ENCODE results near the gene EPHA4.
A peak's percentile ranks its signal among the peaks of the same experiment; 100 is the strongest.

EPHA4 gene

DNA sequence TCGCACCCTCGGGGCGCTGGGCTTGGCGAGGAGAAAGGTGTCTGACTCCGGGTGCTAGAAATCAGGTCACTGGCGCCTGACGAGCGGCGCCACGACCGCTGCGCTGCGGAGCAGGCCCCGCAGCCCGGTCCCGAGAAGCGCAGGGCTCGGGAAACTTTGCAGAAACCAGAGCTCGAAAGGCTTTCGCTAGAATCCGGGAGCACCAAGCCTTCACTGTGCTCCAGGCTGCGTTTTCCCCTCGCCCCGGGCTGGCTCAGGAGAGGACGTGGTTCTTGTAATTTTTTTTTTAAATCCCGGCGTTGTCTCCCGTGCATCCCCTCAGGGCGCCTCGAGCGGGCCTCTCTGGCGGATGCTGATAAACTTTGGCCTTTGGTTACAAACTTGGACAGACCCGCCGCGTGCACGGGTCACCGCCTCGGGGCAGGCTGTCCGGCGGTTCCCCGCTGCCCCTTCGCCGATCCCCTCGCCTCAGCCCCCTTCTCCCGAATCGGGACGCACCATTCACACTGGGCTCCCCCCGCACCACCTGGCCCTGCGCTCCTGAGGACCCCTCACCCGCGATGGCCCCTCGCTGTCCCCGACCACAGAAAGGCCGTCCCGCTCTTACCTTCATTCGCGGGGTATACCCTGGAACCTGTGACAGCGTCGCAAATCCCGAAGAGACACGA lies 419 bp downstream of the EPHA4 start:
- DNase-seq (ENCODE audit: low read depth): peak; percentile 56

DNA sequence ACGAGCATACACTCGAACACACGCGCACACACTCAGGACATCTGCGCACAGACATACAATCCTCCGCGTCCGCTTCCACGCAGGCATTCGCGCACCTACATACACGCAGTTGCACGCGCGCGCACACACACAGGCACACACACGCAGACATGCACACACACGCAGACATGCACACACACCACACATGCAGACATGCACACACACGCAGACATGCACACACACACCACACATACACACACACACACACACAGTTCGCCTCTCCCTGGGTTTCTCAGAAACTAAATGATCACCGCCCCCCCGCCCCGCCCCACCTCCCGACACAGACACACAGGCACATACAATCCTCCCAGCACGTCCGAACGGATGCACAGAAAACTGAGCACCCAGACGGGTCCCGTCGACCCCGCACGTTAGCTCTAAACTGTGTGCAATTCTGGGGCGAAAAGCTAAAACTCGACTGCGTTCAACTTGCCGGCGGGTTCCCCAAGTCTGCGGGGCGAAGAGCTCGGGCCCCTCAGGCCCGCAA lies 1.0 kb downstream of the EPHA4 start:
- peak; percentile 28 for DNase-seq (ENCODE audit: low read depth)

DNA sequence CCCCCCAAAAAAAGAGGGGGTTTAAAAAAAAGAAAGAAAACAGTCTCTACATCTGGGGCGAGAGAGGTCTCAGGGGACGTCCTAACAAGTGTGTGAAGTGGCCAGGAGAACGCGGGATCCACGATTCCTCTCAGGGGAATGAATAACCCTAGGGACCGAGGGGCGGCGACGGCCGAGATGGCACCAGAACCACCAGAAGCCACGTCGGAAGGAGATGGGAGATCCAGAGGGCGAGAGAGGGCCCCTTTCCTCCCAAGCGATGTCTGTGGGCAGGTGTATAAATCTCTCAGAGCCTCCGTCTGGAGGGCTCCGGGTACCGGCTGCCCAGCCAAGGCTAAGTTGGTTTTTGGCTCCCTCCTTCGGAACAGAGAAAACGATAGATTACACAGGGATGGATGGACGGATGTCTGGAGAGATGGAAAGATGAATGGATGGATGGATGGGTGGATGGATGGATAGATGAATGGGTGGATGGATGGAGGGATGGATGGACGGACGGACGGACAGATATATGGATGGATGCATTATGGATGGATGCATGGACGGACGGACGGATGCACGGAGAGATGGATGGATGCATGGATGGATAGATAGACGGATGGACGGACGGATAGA lies 1.7 kb downstream of the EPHA4 start:
- DNase-seq (ENCODE audit: low read depth): peak; percentile 39

DNA sequence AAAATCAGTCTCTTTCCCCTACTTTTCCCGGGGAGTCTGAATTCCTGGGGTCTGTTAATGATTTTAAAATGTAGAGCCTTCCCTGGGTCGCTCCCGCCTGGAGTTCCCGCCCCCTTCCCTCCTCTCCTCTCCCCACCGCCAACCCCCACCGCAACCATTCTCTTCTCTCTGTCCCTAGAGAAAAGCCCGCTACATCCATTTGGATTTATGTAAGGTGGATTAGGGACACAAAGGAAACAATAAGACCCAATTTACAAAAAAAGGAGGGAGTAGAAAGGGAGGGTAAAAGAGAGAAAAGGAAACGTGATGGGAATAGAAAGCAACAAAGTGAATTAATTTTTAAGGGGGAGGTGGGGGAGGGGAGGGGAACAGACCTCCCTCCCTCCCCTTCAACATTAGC lies 2.2 kb downstream of the EPHA4 start:
- DNase-seq (ENCODE audit: low read depth): no peak

DNA sequence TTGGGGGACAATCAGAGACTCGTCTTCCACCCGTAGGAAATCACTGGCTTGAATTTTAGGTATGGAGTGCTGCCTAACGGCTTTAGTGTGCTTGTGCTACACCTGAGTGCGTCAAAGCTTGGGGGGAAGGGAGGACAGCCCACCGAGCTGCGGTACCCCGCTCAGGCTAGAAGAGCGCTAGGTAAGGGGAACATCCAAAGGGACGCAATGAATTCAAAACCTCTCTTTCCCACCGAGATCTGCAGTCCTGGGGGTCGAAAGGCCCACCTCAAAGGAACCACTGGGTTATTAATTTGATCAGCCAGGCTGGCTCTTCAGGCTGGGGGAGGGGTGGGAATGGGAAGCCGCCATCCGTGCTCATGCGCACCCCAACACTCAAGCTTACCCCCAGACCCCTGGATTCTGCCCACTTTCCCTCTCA lies 2.7 kb downstream of the EPHA4 start:
- DNase-seq (ENCODE audit: low read depth): no peak

DNA sequence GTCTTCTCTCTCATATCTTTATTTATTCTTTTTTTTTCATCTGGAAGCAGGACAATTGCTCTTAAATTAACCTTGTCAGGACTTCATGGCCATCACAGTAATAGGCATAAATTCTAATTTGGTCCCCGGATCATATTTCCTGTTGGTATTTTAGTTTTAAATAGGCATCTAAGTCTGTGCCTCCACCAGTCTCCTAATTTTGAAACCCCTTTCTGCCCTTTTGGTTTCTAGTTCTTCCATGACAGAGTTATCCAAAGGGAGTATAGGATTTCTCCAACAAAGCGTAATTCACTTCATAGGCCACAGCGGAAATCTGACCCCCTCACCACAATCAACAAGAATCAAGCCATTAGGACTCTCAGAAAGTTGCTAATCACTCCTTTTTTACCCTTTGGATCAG lies 3.8 kb downstream of the EPHA4 start:
- no peak for DNase-seq (ENCODE audit: low read depth)

DNA sequence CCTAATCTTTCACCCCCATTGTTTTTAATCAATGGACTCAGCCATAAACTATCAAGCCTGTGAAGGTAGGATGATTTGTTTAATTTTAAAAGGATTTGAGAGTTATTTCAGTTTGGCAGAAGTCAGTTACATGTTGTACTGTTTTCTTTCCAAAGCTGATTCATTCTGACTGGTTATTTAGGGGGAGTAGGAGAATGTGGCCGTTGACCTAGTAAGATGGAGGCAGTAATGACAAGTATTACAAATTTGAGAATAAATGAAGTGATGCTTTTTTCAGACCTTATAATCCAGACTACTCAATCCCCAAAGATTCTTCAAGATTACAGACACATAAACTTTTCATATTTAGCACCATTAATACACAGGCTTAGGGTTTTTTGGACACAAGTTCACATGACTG lies 4.3 kb downstream of the EPHA4 start:
- no peak for DNase-seq (ENCODE audit: low read depth)

DNA sequence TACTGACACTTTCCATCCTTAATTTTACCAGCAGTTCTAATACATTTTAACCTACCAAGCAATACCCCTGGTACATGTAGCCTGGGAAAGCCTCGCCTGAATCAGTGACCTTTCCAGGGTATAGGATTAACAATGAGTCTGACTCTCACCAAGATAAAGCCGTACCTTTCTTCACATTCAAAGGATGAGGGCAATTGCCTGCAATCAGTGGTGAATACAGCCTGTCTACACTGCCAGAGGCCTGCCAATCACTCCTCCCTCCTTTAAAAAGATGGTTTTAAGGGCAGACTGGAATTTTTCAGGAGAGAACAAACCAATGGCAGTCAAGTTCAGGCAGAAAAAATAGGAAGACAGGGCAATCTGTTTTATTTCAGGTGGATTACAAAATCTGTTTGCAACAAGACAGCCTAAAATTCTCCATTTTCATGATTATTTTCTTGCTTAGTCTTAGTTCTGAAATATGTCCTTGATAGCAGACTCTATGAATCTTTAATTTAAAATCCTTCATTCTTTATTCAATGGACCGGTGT lies 4.8 kb downstream of the EPHA4 start:
- no peak for DNase-seq (ENCODE audit: low read depth)

DNA sequence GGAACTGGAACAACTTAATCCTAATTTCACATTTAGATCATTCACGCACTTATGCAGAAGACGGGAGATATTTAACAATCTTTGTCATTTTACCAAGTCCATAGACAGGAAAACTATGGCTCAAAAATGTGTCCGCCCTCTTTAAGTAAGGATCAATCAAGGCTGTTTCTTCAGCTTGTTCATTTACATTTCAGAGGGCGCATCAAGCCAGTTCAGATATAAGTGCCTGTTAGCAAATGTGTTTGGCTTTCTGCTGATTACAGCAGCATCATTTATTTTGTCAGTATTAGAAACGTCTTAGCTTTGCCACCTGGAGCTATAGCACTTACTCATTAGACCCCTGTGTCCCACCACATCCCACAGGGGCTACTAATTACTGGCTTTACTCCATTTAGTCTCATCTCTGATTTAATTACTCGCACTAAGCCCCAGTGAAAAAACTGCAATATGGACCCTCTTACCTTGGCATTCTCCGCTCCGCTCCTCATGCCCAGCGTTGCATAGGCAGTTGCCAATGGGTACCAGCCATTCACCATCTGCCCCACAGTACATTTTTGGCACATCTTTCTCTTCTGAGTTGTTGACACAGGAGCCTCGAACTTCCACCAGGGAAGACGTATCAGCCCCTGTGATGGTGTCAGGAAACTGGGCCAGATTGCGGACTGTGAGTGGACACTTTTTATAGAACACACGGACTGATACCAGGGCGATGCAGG lies 8.7 kb downstream of the EPHA4 start:
- no peak for DNase-seq (ENCODE audit: low read depth)

DNA sequence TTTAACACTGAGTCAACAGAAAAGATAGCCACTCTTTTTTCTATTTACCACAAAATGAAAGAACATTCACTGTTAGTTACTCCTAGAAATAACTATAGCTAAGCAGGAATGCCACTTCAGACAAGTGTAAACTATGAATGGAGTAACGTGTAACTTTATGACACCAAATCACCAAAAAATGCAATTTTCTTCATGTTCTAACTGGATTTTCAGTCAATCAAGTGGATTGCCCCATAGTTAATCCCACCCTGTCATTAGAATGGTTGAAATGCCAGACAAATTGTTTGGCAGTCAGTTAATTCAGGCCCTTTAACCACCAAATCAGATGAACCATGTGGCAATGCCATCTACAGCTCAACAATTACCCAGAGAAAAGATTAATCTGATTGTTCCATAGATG lies 9.9 kb downstream of the EPHA4 start:
- DNase-seq (ENCODE audit: low read depth): peak; percentile 7

DNA sequence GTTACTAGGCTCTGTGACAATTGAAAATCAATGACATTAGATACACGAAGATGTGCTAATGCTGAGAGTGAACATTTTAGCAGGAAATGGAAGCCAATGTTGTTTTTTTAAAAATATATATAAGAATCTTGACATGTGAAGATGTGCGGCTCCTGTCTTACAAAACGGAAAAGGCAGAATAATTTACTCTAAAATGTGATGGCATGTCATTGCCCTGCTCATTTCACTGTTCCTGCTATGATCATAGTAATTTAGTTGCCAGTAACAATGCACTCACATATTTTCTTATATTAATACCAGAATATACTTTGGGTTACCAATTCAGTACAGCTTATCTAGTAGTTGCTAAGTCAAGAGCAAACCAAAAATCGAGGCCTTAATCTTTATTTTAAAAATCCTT lies 10.3 kb downstream of the EPHA4 start:
- no peak for DNase-seq (ENCODE audit: low read depth)

DNA sequence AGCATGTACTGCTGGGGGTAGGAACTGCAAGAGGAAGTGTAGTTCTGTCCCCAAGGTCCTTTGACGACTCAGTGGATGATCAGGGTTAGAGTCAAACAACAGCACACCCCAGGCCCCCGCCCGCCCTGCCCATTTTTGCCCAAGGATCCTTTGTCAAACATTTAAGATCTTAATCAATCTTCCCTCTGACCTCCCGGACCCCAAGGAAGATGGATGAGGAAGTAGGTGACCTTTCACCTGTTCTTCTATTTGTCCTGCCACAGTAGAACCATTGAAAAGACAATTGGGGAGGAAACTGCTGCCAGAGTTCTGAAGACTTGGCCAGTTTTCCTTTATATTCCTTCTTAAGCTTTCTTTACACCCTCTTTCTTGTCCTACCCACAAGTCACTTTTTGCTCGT lies 12.1 kb downstream of the EPHA4 start:
- no peak for DNase-seq (ENCODE audit: low read depth)

DNA sequence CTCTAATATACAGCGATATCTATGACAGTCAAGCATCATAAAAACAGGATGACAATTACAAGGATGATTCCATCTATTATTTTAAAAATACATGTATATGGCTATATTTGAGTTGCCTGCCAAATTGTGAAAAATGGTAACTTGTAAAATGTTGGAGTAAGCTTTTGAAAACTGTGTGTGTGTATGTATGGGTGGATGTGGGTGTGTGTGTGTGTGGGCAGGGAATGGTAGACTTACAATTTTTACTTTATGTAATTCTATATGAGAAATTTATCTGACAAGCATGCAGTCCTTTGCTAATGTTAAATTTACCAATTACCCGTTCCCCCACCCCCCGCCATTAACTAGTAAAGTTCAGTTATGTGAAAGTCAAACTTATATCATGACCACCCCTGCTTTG lies 14.0 kb downstream of the EPHA4 start:
- DNase-seq (ENCODE audit: low read depth): no peak

DNA sequence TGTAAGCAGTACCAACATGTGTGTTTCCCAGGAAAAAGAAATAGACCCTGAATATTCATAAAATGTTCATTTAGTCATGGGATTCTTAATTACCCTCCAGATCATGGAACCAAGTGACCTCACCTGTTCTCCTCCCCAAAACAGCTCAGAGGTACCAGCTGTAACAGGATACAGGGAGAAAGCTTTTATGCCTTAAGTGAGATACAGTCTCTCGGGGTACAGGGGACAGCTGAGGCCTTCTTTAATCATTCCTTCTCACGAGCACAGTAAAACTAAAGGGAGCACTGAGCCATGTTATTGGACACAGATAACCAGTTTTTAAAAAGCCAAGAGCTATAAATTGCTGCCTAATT lies 16.6 kb downstream of the EPHA4 start:
- DNase-seq (ENCODE audit: low read depth): no peak

DNA sequence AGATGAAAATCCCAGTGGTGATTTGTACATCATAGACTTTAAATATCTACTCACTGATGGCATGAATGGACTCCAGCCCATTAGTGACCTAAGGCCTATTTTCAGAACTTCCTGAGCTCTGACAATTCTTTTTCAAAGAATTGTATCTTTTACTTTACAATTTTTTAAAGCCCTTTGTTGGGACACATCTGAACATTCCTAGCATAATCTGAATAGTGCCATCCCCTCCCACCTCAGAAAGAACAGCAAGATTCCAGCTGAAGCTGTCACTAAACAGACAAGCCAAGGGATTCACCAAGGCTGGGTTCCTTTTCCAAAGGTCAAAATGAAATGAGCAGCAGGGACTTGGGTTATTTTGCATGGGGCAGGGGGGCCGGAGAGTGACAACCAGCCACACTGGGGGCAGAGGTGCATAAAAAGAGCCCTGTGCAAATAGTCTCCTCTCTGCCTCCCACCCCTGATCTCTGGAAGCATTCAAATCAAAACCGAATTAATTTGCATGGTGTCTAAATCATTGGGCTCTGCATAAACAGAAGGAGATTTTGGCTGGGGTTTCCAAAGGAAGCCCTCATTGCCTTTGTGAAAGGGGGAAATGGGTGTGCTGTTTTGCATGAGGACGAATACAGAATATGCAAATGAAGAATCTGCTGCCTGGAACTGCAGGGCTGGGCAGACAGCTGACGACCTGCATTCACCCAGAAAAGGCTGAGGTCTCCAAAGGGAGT lies 17.2 kb downstream of the EPHA4 start:
- DNase-seq (ENCODE audit: low read depth): peak; percentile 56

DNA sequence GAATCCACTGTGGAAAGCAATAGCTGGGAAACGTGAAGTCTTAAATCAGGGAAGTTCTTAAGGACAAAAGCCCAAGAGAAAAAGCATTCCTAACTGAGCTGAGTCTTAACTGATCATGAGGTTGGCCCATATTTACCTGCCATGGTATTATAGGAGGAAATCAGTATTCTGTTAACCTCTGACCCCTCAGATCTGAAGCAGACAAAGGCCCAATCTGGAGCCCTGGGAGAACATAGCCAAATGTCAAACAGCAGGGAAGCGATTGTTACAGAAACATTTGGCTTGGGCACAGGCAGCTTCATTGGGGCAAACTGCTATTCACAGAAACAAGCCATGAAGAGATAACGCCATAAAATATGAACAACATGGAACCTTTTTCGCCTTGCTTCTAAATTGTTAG lies 18.8 kb downstream of the EPHA4 start:
- DNase-seq (ENCODE audit: low read depth): no peak

DNA sequence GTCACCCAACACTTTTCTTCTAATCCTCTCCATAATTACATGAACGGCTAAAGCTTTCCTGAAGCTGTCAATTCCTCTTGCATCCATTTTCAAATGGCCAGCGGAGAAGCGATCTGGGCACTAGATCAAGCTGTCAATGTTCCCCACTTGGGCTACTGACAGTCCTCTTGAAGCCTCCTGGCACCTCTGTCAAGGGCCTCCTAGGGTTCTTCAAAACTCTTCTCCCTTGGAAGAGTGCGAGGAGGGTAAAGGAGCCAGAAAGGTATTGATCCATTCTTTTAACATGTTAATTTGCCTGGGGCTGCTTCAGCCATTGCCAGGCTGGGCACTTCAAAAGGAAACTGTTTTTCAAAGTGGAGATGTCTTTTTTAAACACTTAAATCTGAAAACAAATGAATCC lies 19.8 kb downstream of the EPHA4 start:
- DNase-seq (ENCODE audit: low read depth): no peak

DNA sequence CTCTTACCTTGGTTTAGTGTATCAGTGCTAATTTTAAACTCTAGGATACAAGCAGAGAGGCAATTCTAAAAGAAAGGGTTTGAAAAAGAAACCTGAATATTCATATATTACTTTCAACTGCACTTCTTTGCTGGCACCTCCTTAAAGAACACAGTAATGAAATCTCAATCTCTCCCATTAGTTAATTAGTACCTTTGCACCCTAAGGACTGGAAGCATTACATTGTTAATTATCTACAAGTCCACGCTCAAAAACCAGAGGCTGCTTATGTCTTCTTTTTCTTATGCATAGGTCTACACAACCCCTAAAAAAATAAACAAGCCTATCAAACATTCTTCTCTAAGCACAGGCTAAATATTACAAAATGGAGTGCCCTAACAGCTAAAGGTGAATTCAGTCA lies 20.2 kb downstream of the EPHA4 start:
- DNase-seq (ENCODE audit: low read depth): no peak

DNA sequence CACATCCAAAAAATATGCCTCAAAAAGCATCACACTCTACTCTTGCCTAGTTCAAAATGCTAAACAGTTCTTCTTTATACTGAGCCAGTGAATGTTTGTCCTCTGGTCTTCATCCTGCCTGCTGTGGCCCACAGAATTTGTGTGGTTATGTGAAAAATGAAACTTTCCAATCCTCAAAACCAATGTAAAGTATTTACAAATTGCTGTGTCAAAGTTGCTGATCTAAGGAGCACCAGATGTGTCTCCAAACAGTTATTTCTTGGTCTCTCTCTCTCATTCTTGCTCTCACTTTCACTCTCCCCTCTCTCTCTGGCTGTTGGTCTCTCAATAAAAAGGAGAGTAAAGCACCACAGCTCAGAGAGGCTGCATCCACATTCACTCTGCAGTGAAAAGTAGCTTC lies 23.0 kb downstream of the EPHA4 start:
- DNase-seq (ENCODE audit: low read depth): peak; percentile 45

DNA sequence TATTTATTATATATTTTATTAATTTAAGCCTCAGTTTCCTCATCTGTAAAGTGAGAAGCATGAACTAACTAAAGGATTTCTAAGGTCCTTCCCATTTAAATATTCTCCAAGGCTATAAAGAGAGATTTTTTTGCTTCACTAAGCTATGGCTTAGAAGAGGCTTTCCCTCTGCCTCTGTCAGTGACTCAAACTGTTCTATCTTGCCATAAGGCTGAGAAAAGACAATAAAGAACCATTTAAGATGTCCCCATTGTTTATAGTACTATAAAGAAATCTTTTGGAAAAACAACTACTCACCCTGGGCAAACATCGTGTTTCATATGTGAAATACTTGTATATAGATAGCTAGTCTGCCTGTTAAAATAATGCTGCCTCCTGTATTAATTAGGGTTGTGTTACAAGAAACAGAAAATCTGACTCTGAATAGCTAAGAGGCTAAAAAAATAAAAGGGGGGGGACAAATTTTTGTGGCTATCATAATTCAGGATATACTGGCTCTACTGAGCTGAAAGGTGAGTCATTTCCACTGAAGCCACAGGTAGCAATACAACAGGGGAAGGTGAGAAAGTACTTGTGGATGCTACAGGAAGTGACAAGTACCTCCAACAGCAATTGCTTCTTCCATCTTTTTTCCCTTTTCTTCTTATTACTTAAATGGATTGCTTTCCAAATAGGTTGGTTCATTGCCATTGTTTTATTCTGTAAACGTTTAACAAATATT lies 25.4 kb downstream of the EPHA4 start:
- no peak for DNase-seq (ENCODE audit: low read depth)

DNA sequence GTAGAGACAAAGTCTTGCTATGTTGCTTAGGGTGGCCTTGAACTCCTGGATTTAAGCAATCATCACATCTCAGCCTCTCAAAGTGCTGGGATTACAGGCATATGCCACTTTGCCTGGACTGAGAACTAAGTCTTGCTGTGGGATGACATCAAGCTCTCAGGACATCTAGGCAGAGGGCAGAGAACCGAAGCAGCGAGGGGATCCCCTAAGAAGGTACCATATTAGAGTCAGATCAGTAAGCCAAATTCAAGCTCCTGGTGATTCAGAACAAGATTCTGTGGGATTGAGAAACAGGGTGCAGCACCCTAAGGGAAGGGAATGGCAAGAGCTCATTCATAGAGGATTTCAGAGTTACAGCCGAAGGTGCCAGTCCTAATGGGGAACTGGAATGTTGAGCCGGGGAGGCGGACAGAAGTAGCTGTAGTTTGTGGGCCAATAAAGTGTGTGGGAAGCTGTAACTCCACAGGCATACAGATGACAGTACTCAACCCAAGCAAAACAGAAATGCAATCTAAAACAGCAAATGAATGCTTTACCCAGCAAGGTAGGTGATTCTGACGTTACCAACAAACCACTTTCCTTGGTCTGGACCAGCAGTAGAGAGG lies 30.9 kb downstream of the EPHA4 start:
- DNase-seq (ENCODE audit: low read depth): no peak

Data from EH (cell line).